Activated T-helper 1 cell treated with anti-CD3 and anti-CD28 coated beads, Interleukin-2, amount 50 U/mL, for 16 hours (primary cell): ENCODE data around the gene ATXN2.
"Not testable (repeated sequence)": the region's sequence is repeated elsewhere in the genome, so short reads cannot be mapped to it uniquely, and the experiment has no call there.

Experiments used
- DNase-seq, 2 donors: peaks; one replicate each; pipeline ENCODE4 v3.0.0-alpha.2; 2020; ENCODE audit warnings: low read depth in 1 of 2, low spot score in 1 of 2

Gene ATXN2

GRCh38 chr12:111507719-111508118 lies 91.4 kb downstream of the ATXN2 start:
- not testable (repeated sequence) for DNase-seq

GRCh38 chr12:111507258-111507657 lies 91.9 kb downstream of the ATXN2 start:
- DNase-seq: not testable (repeated sequence)

- DNase-seq: no peak
Observed at GRCh38 chr12:111506260-111506659, 92.9 kb downstream of the ATXN2 start.

GRCh38 chr12:111505601-111506036 lies 93.5 kb downstream of the ATXN2 start:
- no peak for DNase-seq

- DNase-seq: no peak
Observed at GRCh38 chr12:111503116-111503515, 96.0 kb downstream of the ATXN2 start.

GRCh38 chr12:111494676-111495075 lies 104.4 kb downstream of the ATXN2 start:
- DNase-seq: no peak

GRCh38 chr12:111492979-111493378 lies 106.1 kb downstream of the ATXN2 start:
- not testable (repeated sequence) for DNase-seq

GRCh38 chr12:111488798-111489197 lies 110.3 kb downstream of the ATXN2 start:
- no peak for DNase-seq

- DNase-seq: no peak
Observed at GRCh38 chr12:111488271-111488670, 110.8 kb downstream of the ATXN2 start.

GRCh38 chr12:111482462-111482861 lies 116.7 kb downstream of the ATXN2 start:
- DNase-seq: no peak

GRCh38 chr12:111471236-111471635 lies 127.9 kb downstream of the ATXN2 start:
- no peak for DNase-seq

- no peak for DNase-seq
Observed at GRCh38 chr12:111469401-111469800, 129.7 kb downstream of the ATXN2 start.

- DNase-seq: no peak
Observed at GRCh38 chr12:111467857-111468241, 131.3 kb downstream of the ATXN2 start.

GRCh38 chr12:111467092-111467856 lies 131.8 kb downstream of the ATXN2 start:
- no peak for DNase-seq

- no peak for DNase-seq
Observed at GRCh38 chr12:111462210-111462769, 136.8 kb downstream of the ATXN2 start.

- not testable (repeated sequence) for DNase-seq
Observed at GRCh38 chr12:111460111-111460510, 139.0 kb downstream of the ATXN2 start.

GRCh38 chr12:111458546-111459172 lies 140.5 kb downstream of the ATXN2 start:
- no peak for DNase-seq

- DNase-seq: no peak
Observed at GRCh38 chr12:111457577-111457976, 141.5 kb downstream of the ATXN2 start.

GRCh38 chr12:111457071-111457470 lies 142.0 kb downstream of the ATXN2 start:
- DNase-seq: no peak

- no peak for DNase-seq
Observed at GRCh38 chr12:111455448-111456320, 143.4 kb downstream of the ATXN2 start.

- no peak for DNase-seq
Observed at GRCh38 chr12:111454716-111455447, 144.2 kb downstream of the ATXN2 start.
